H9 (cell line): ENCODE data around the gene ITGB7. TPM values are rescaled to one million over a fixed set of nuclear protein-coding genes. Genes with fewer than 3 reads are reported as not detected.

ENCODE experiments used
- DNase-seq: peaks from one replicate; pipeline ENCODE4 v3.0.0-alpha.2; 2017
- H2AFZ ChIP-seq: one replicate; pipeline ENCODE4 v1.6.1; 2013; ENCODE audit warnings: mild to moderate bottlenecking, low read length, control low read depth, moderate library complexity
- H2AK5ac ChIP-seq: 2 replicates; pipeline ENCODE4 v1.6.1; 2013; ENCODE audit warnings: low read length, control low read depth, mixed read lengths; ENCODE audit not compliant: insufficient read length
- H2BK120ac ChIP-seq: one replicate; pipeline ENCODE4 v1.6.1; 2013; ENCODE audit warnings: low read depth, mild to moderate bottlenecking, low read length, control low read depth, inconsistent platforms; ENCODE audit not compliant: poor library complexity, severe bottlenecking
- H2BK12ac ChIP-seq: 2 replicates; pipeline ENCODE4 v1.6.1; 2013; ENCODE audit warnings: low read length, control low read depth, mixed read lengths, low read depth; ENCODE audit not compliant: insufficient read length
- H2BK15ac ChIP-seq: 2 replicates; pipeline ENCODE4 v1.6.1; 2013; ENCODE audit warnings: low read depth, low read length, control low read depth
- H2BK20ac ChIP-seq: one replicate; pipeline ENCODE4 v1.6.1; 2013; ENCODE audit warnings: low read depth, mild to moderate bottlenecking, low read length, control low read depth, inconsistent platforms; ENCODE audit not compliant: poor library complexity, severe bottlenecking
- H2BK5ac ChIP-seq: 2 replicates; pipeline ENCODE4 v1.6.1; 2013; ENCODE audit warnings: low read length, control low read depth, mixed read lengths; ENCODE audit not compliant: insufficient read length
- H3K14ac ChIP-seq: 2 replicates; pipeline ENCODE4 v1.6.1; 2013; ENCODE audit warnings: low read length, control low read depth; ENCODE audit not compliant: insufficient read depth
- H3K18ac ChIP-seq: 2 replicates; pipeline ENCODE4 v1.6.1; 2013; ENCODE audit warnings: low read depth, mild to moderate bottlenecking, mixed read lengths, low read length, control low read depth; ENCODE audit not compliant: insufficient read length
- H3K23ac ChIP-seq: 2 replicates; pipeline ENCODE4 v1.6.1; 2013; ENCODE audit warnings: low read length, control low read depth, mixed read lengths, low read depth; ENCODE audit not compliant: insufficient read length
- H3K23me2 ChIP-seq: 2 replicates; pipeline ENCODE4 v1.6.1; 2013; ENCODE audit warnings: low read depth, mild to moderate bottlenecking, mixed read lengths, low read length, control low read depth; ENCODE audit not compliant: insufficient read length, poor library complexity, severe bottlenecking
- H3K27ac ChIP-seq: 2 replicates; pipeline ENCODE4 v1.5.1; 2013; ENCODE audit warnings: low read length, control low read depth, mixed read lengths, low read depth; ENCODE audit not compliant: insufficient read length
- H3K27me3 ChIP-seq: 2 replicates; pipeline ENCODE4 v1.6.1; 2013; ENCODE audit warnings: low read length, control low read depth, inconsistent platforms; ENCODE audit not compliant: insufficient read depth
- H3K4ac ChIP-seq: 2 replicates; pipeline ENCODE4 v1.6.1; 2013; ENCODE audit warnings: low read depth, mild to moderate bottlenecking, control low read depth, inconsistent platforms, low read length, moderate library complexity
- H3K4me1 ChIP-seq: 2 replicates; pipeline ENCODE4 v1.6.1; 2013; ENCODE audit warnings: low read length, control low read depth, inconsistent platforms; ENCODE audit not compliant: insufficient read depth
- H3K4me2 ChIP-seq: 2 replicates; pipeline ENCODE4 v1.6.1; 2013; ENCODE audit warnings: low read length, control low read depth, mixed read lengths; ENCODE audit not compliant: insufficient read length, insufficient read depth
- H3K56ac ChIP-seq: 2 replicates; pipeline ENCODE4 v1.6.1; 2013; ENCODE audit warnings: low read depth, mild to moderate bottlenecking, mixed read lengths, low read length, control low read depth; ENCODE audit not compliant: insufficient read length
- H3K79me1 ChIP-seq: 2 replicates; pipeline ENCODE4 v1.6.1; 2013; ENCODE audit warnings: low read depth, mild to moderate bottlenecking, moderate library complexity, low read length, control low read depth, inconsistent platforms; ENCODE audit not compliant: insufficient read depth, poor library complexity, severe bottlenecking
- H3K79me2 ChIP-seq: 2 replicates; pipeline ENCODE4 v1.6.1; 2013; ENCODE audit warnings: low read length, control low read depth, inconsistent platforms; ENCODE audit not compliant: insufficient read depth
- H3K9ac ChIP-seq: 2 replicates; pipeline ENCODE4 v1.6.1; 2013; ENCODE audit warnings: low read length, control low read depth, mixed read lengths; ENCODE audit not compliant: insufficient read length; ENCODE audit errors: extremely low read depth
- H3K9me3 ChIP-seq: one replicate; pipeline ENCODE4 v1.6.1; 2013; ENCODE audit warnings: low read depth, low read length, inconsistent platforms; ENCODE audit not compliant: control insufficient read depth
- H3T11ph ChIP-seq: one replicate; pipeline ENCODE4 v1.6.1; 2013; ENCODE audit warnings: mild to moderate bottlenecking, low read length, control low read depth, inconsistent platforms
- H4K20me1 ChIP-seq: one replicate; pipeline ENCODE4 v1.6.1; 2013; ENCODE audit not compliant: control insufficient read depth, insufficient read length, insufficient read depth
- H4K5ac ChIP-seq: 2 replicates; pipeline ENCODE4 v1.6.1; 2013; ENCODE audit warnings: low read depth, mild to moderate bottlenecking, mixed read lengths, low read length, control low read depth; ENCODE audit not compliant: insufficient read length
- H4K8ac ChIP-seq: replicated peaks from 2 replicates; pipeline ENCODE4 v1.6.1; 2013; ENCODE audit warnings: low read length, control low read depth, mixed read lengths, low read depth; ENCODE audit not compliant: insufficient read length
- H4K91ac ChIP-seq: 2 replicates; pipeline ENCODE4 v1.6.1; 2013; ENCODE audit warnings: low read depth, mild to moderate bottlenecking, moderate library complexity, mixed read lengths, low read length, control low read depth; ENCODE audit not compliant: insufficient read length
- H3K27ac Mint-ChIP-seq, 3 experiments: 2 replicates in 2 of 3; 3 replicates in 1 of 3; pipeline ENCODE4 v1.8.0; 2020 to 2021; ENCODE audit warnings: mixed read lengths in 3 of 3, mild to moderate bottlenecking in 1 of 3, moderate library complexity in 1 of 3
- H3K27me3 Mint-ChIP-seq: 2 replicates; pipeline ENCODE4 v1.8.0; 2021; ENCODE audit warnings: low read depth, mild to moderate bottlenecking, moderate library complexity, mixed read lengths
- H3K36me3 Mint-ChIP-seq, 3 experiments: 2 replicates in 2 of 3; 3 replicates in 1 of 3; pipeline ENCODE4 v1.8.0; 2020 to 2021; ENCODE audit warnings: low read depth in 3 of 3, mixed read lengths in 3 of 3; ENCODE audit not compliant: insufficient read depth in 1 of 3
- H3K4me1 Mint-ChIP-seq, 2 experiments: 2 replicates each; pipeline ENCODE4 v1.8.0; 2020; ENCODE audit warnings: mixed read lengths in 2 of 2
- H3K4me3 Mint-ChIP-seq, 2 experiments: 2 replicates in 1 of 2; 3 replicates in 1 of 2; pipeline ENCODE4 v1.8.0; 2020 to 2021; ENCODE audit warnings: mild to moderate bottlenecking in 2 of 2, mixed read lengths in 2 of 2, moderate library complexity in 1 of 2
- H3K9me3 Mint-ChIP-seq, 2 experiments: 2 replicates in 1 of 2; 3 replicates in 1 of 2; pipeline ENCODE4 v1.8.0; 2020; ENCODE audit warnings: mild to moderate bottlenecking in 2 of 2, mixed read lengths in 2 of 2, moderate library complexity in 1 of 2
- CTCF ChIP-seq: fragments of 200-600 bp; sonication (generic); conservative IDR thresholded peaks from 3 replicates; pipeline ENCODE4 v1.8.0; 2021; ENCODE audit warnings: antibody characterized with exemption, mild to moderate bottlenecking
- WGBS: extraction: QIAGEN DNeasy Blood & Tissue Kit; methylation state at CpG from one replicate; pipeline ENCODE4 v1.1.7; 2013; ENCODE audit warnings: missing lambda C conversion rate, low lambda C conversion rate, mixed read lengths; ENCODE audit not compliant: insufficient read length; ENCODE audit errors: extremely low coverage; 5-methylcytosine and 5-hydroxymethylcytosine counted together
- total RNA-seq: library from RNA; stranded (reverse); gene quantifications from 2 replicates; pipeline ENCODE4 v1.2.1, GENCODE V29; 2021

ITGB7 gene
- total RNA-seq, 1 experiment from 2014 or later = 0.39 TPM

GRCh38 chr12:53176750-53177149 is 30.3 kb downstream of the ITGB7 start:
- DNase-seq = peak; percentile 4
- H3K23ac ChIP-seq = no peak overlapping the region
- no peak for TF ChIP-seq CTCF
- Mint-ChIP-seq H3K36me3 (peaks cover 1 to 7% (median 3%) of the 10 kb centered on the region in 3 experiments; a peak in 5 of 7 replicates), H3K27ac (no peak overlapping the region), H3K4me1 (peaks cover 25 to 27% of the 10 kb centered on the region in 2 experiments), H3K27me3 (peaks cover 88% of the 10 kb centered on the region), H3K9me3 (no peaks in the 10 kb centered on the region; a peak in 1 of 5 replicates), H3K4me3 (no peak overlapping the region)
- H2AK5ac ChIP-seq = no peak overlapping the region
- H3K27ac ChIP-seq = no peak overlapping the region
- H3K56ac ChIP-seq = no peak overlapping the region
- H3K4me1 ChIP-seq = peaks cover 3% of the 10 kb centered on the region; the same call in 1 of the 2 replicates
- no peak overlapping the region for H3K14ac ChIP-seq
- no peak overlapping the region for H3T11ph ChIP-seq
- no peak overlapping the region for H2BK20ac ChIP-seq
- H2BK5ac ChIP-seq = no peak overlapping the region
- H3K4me2 ChIP-seq = no peak overlapping the region
- no peaks in the 10 kb centered on the region for H3K9me3 ChIP-seq
- H3K18ac ChIP-seq = no peak overlapping the region
- H4K20me1 ChIP-seq = peaks cover under 1% of the 10 kb centered on the region
- no peak overlapping the region for H4K5ac ChIP-seq
- H2BK15ac ChIP-seq = no peak overlapping the region
- H2AFZ ChIP-seq = no peak overlapping the region
- no peaks in the 10 kb centered on the region for H3K79me2 ChIP-seq
- no peak overlapping the region for H3K4ac ChIP-seq
- H3K23me2 ChIP-seq = peaks cover 13% of the 10 kb centered on the region
- no CpG with 5 or more reads among the region's 3 CpGs for WGBS
- no peak overlapping the region for H4K8ac ChIP-seq
- no peaks in the 10 kb centered on the region for H3K79me1 ChIP-seq
- H2BK12ac ChIP-seq = no peak overlapping the region
- H3K27me3 ChIP-seq = peaks cover 19% of the 10 kb centered on the region; the same call in 1 of the 2 replicates
- H3K9ac ChIP-seq = no peak overlapping the region
- no peak overlapping the region for H4K91ac ChIP-seq
- no peak overlapping the region for H2BK120ac ChIP-seq
